ENCODE results near the gene ZNF358. TPM values are rescaled to one million over a fixed set of nuclear protein-coding genes. Genes with fewer than 3 reads are reported as not detected.

The ZNF358 gene
- total RNA-seq, 1 donor from 2014 or later, result 41.1 TPM

DNA sequence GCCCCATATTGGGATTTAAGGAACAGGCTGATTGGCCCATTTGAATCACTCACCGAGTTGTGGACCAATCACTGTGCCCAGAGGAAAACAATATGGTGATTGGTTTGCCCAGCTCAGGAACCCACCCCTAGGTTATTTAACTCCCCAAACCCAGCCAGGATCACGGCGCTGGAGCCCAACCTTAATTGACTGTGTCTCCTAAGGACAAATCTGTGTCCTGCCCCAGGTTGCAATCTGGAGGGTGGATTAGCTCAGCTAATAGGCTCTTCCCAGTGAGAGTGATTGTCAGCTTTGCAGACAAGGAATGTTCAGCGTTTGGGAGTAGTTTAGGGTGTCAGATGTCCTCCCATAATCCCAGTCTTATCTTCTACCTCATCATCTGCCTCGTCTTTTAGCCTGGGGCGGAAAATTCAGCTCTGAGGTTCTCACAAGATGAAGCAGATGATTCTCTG is 3.5 kb upstream of the ZNF358 start:
- Mint-ChIP-seq H3K9me3 (ENCODE audit: unreplicated experiment) (peaks cover 1% of the 10 kb centered on the region), H3K4me1 (ENCODE audit: low read depth, unreplicated experiment) (peaks cover 7% of the 10 kb centered on the region), H3K4me3 (ENCODE audit: unreplicated experiment) (no peak overlapping the region), H3K27me3 (ENCODE audit: low read depth, unreplicated experiment) (peaks cover 20% of the 10 kb centered on the region), H3K36me3 (ENCODE audit: low read depth, unreplicated experiment) (no peaks in the 10 kb centered on the region), H3K27ac (ENCODE audit: unreplicated experiment) (no peak overlapping the region)
- FAIRE-seq, result no peak
- Histone ChIP-seq H3K9me3 (ENCODE audit: insufficient read depth, low read depth, low read length) (no peaks in the 10 kb centered on the region), H2AFZ (ENCODE audit: low read depth, low read length) (no peak overlapping the region), H3K4me1 (ENCODE audit: insufficient read depth, low read length) (peaks cover 17% of the 10 kb centered on the region), H3K4me2 (ENCODE audit: low read length) (no peak overlapping the region), H3K4me3 (ENCODE audit: insufficient read depth, low read depth, low read length) (no peak overlapping the region), H3K36me3 (ENCODE audit: insufficient read depth, low read length) (no peaks in the 10 kb centered on the region), H3K79me2 (ENCODE audit: insufficient read depth, low read length) (peaks cover 11% of the 10 kb centered on the region), H3K27me3 (ENCODE audit: insufficient read depth, low read length) (peaks cover 3% of the 10 kb centered on the region), H4K20me1 (ENCODE audit: insufficient read depth, low read length) (no peaks in the 10 kb centered on the region), H3K27ac (ENCODE audit: low read depth, low read length) (no peak overlapping the region), H3K9ac (ENCODE audit: low read length) (no peak overlapping the region)
- DNase-seq (ENCODE audit: low read depth), result no peak
- TF ChIP-seq, protein P1, sequence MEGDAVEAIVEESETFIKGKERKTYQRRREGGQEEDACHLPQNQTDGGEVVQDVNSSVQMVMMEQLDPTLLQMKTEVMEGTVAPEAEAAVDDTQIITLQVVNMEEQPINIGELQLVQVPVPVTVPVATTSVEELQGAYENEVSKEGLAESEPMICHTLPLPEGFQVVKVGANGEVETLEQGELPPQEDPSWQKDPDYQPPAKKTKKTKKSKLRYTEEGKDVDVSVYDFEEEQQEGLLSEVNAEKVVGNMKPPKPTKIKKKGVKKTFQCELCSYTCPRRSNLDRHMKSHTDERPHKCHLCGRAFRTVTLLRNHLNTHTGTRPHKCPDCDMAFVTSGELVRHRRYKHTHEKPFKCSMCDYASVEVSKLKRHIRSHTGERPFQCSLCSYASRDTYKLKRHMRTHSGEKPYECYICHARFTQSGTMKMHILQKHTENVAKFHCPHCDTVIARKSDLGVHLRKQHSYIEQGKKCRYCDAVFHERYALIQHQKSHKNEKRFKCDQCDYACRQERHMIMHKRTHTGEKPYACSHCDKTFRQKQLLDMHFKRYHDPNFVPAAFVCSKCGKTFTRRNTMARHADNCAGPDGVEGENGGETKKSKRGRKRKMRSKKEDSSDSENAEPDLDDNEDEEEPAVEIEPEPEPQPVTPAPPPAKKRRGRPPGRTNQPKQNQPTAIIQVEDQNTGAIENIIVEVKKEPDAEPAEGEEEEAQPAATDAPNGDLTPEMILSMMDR (IDR thresholded peaks at IDR 0.05; ENCODE audit: insufficient read depth, low read depth, low read length), result no peak

DNA sequence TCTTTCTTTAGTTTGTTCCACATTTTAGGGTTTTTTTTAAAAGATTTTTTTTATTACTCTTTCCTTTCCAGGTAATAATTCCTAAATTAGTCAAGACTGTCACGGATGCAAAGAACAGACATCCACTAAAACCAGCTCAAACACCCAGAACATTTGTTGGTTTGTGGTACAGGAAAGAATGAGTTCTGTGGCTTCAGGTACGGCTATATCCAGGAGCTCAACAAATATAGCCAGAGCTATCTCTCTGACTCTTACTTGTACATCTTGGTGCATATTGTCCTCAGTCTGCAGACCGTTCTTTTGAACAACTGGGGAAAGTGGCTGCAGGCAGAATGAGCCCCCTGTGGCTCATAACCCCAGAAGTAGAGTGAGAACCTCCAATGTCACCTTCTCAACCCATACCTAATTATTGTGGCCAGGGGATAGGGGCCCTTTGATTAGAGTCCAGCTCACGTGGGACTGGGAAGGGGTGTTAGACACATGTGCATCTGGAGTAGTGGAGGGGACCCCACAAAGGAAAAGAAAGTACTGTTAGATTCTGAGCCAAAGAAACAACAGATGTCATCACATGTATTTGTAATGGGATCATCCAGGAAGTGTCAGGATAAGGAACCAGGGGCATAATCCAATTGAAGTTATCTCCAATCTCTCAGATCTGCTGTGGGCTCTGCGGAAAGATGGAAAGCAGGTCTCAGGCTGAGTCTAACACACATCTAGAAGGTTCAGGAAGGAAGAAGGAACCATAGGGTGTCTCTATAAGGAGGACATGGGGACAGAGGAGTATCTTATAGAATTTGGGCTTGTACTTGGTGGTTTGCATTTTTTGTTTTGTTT is 1.9 kb upstream of the ZNF358 start:
- Histone ChIP-seq H2AFZ (ENCODE audit: low read depth, low read length) (no peak overlapping the region), H3K4me1 (ENCODE audit: insufficient read depth, low read length) (peaks cover 17% of the 10 kb centered on the region), H3K9me3 (ENCODE audit: insufficient read depth, low read depth, low read length) (no peaks in the 10 kb centered on the region), H3K27ac (ENCODE audit: low read depth, low read length) (no peak overlapping the region), H3K27me3 (ENCODE audit: insufficient read depth, low read length) (peaks cover 3% of the 10 kb centered on the region), H4K20me1 (ENCODE audit: insufficient read depth, low read length) (no peaks in the 10 kb centered on the region), H3K4me2 (ENCODE audit: low read length) (no peak overlapping the region), H3K36me3 (ENCODE audit: insufficient read depth, low read length) (no peaks in the 10 kb centered on the region), H3K79me2 (ENCODE audit: insufficient read depth, low read length) (peaks cover 13% of the 10 kb centered on the region), H3K9ac (ENCODE audit: low read length) (no peak overlapping the region), H3K4me3 (ENCODE audit: insufficient read depth, low read depth, low read length) (no peak overlapping the region)
- no peaks in the 10 kb centered on the region for H3K9me3 Mint-ChIP-seq (ENCODE audit: unreplicated experiment)
- peaks cover 19% of the 10 kb centered on the region for H3K27me3 Mint-ChIP-seq (ENCODE audit: low read depth, unreplicated experiment)
- DNase-seq (ENCODE audit: low read depth) (no peak), FAIRE-seq (no peak)
- H3K27ac Mint-ChIP-seq (ENCODE audit: unreplicated experiment), result no peak overlapping the region
- H3K4me1 Mint-ChIP-seq (ENCODE audit: low read depth, unreplicated experiment), result peaks cover 7% of the 10 kb centered on the region
- no peaks in the 10 kb centered on the region for H3K36me3 Mint-ChIP-seq (ENCODE audit: low read depth, unreplicated experiment)
- TF ChIP-seq EZH2 (IDR thresholded peaks at IDR 0.05; ENCODE audit: insufficient read depth, low read length), result no peak
- TF ChIP-seq, protein P1 (IDR thresholded peaks at IDR 0.05; ENCODE audit: insufficient read depth, low read depth, low read length), result no peak
- peak overlapping the region; percentile 20 for H3K4me3 Mint-ChIP-seq (ENCODE audit: unreplicated experiment)

DNA sequence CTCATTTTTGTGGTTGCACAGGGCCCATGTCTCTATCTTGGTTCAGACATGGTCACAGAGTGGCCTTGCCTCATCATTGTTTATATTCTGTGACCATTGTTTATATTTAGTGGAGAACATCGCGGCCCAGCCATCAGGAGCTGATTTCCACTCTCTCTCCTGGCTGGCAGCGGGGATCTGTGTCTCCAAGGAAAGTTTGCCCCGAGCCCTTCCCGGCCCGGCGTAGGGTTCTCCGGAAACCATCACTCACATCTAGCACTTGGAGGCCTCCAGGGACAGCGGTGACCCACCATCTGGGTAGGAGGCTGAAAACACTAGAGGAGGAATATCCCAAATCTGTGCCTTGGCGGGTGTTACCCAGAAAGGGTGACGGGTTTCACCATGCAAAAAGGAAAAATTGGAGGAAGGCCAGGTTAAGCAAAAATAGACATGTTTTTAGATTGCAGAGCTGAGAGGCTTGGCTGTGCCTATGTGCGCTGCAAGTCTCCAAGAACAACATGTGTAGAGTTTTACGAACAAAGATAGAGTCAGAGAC is 726 bp upstream of the ZNF358 start:
- Histone ChIP-seq H3K4me2 (ENCODE audit: low read length) (peak overlapping the region; percentile 95), H3K27ac (ENCODE audit: low read depth, low read length) (peak overlapping the region; percentile 69), H3K4me1 (ENCODE audit: insufficient read depth, low read length) (peaks cover 17% of the 10 kb centered on the region), H2AFZ (ENCODE audit: low read depth, low read length) (peak overlapping the region; percentile 92), H3K36me3 (ENCODE audit: insufficient read depth, low read length) (no peaks in the 10 kb centered on the region), H3K9me3 (ENCODE audit: insufficient read depth, low read depth, low read length) (no peaks in the 10 kb centered on the region), H3K79me2 (ENCODE audit: insufficient read depth, low read length) (peaks cover 13% of the 10 kb centered on the region), H3K4me3 (ENCODE audit: insufficient read depth, low read depth, low read length) (peak overlapping the region; percentile 59), H4K20me1 (ENCODE audit: insufficient read depth, low read length) (no peaks in the 10 kb centered on the region), H3K9ac (ENCODE audit: low read length) (peak overlapping the region; percentile 91), H3K27me3 (ENCODE audit: insufficient read depth, low read length) (peaks cover 3% of the 10 kb centered on the region)
- DNase-seq (ENCODE audit: low read depth), result no peak
- Mint-ChIP-seq H3K9me3 (ENCODE audit: unreplicated experiment) (no peaks in the 10 kb centered on the region), H3K27ac (ENCODE audit: unreplicated experiment) (peak overlapping the region; percentile 71), H3K27me3 (ENCODE audit: low read depth, unreplicated experiment) (peaks cover 9% of the 10 kb centered on the region), H3K4me3 (ENCODE audit: unreplicated experiment) (peak overlapping the region; percentile 82), H3K4me1 (ENCODE audit: low read depth, unreplicated experiment) (peaks cover 7% of the 10 kb centered on the region), H3K36me3 (ENCODE audit: low read depth, unreplicated experiment) (no peaks in the 10 kb centered on the region)
- FAIRE-seq, result no peak
- TF ChIP-seq, protein P1 (IDR thresholded peaks at IDR 0.05; ENCODE audit: insufficient read depth, low read depth, low read length), result no peak
- TF ChIP-seq EZH2 (IDR thresholded peaks at IDR 0.05; ENCODE audit: insufficient read depth, low read length), result no peak
